A549 (cell line): ENCODE measurements around the gene ZNF740.

Experiments
- CEBPB ChIP-seq, 2 experiments: fragments of >200 bp in 1 of 2; sonication (Bioruptor Twin) in 1 of 2; formaldehyde crosslinking in 1 of 2; IDR thresholded peaks; 2 replicates each; pipeline ENCODE4 v1.6.1; 2012 to 2016
- CHD2 ChIP-seq: fragments of 150-350 bp; IDR thresholded peaks from 2 replicates; pipeline ENCODE4 v1.6.1; 2014; ENCODE audit warnings: low read length; ENCODE audit not compliant: partially characterized antibody
- JUNB ChIP-seq: fragments of >200 bp; sonication (Bioruptor Twin); formaldehyde crosslinking; IDR thresholded peaks from 2 replicates; pipeline ENCODE4 v1.6.1; 2016
- MYC ChIP-seq: IDR thresholded peaks from 2 replicates; pipeline ENCODE4 v1.6.1; 2012; ENCODE audit warnings: mild to moderate bottlenecking, inconsistent platforms, low read length, improper control_type of control experiment, borderline replicate concordance
- POLR2A ChIP-seq: IDR thresholded peaks from 2 replicates; pipeline ENCODE4 v1.6.1; 2012; ENCODE audit warnings: mild to moderate bottlenecking, low read length
- TF ChIP-seq, protein P1 (sequence below): fragments of >200 bp; sonication (Bioruptor Twin); formaldehyde crosslinking; IDR thresholded peaks from 3 replicates; pipeline ENCODE4 v1.5.1; 2016
- TF ChIP-seq, protein P2 (sequence below): IDR thresholded peaks from 2 replicates; pipeline ENCODE4 v1.6.1; 2012
- TF ChIP-seq, protein P3 (sequence below): fragments of 200-600 bp; sonication (generic); IDR thresholded peaks from 2 replicates; pipeline ENCODE4 v1.6.1; 2016; ENCODE audit warnings: antibody characterized with exemption, mild to moderate bottlenecking, moderate library complexity

DNA sequence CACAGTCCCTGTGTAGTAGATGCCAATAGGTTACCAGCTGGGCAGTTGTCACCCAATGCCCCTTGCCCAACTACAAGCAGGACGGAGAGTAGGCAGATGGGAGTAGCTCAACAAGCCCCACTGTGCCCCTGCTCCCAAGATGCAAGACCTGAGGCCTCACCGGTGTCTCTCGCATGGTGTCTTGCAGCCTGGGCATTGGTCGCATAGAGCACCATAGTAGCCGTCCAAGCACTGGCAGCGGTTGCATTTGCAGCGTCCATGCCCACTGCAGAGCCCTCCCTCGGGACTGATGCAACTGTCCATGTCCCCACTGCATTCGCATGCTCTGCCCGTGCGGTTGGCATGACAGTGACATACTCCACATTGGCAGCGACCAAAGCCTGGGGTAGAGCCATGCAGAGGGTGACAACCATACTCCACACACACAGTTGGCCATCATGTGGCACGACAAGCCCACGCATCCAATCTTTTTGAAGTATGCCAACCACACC, 12.1 kb downstream of the ZNF740 start:
- TF ChIP-seq, protein P1, sequence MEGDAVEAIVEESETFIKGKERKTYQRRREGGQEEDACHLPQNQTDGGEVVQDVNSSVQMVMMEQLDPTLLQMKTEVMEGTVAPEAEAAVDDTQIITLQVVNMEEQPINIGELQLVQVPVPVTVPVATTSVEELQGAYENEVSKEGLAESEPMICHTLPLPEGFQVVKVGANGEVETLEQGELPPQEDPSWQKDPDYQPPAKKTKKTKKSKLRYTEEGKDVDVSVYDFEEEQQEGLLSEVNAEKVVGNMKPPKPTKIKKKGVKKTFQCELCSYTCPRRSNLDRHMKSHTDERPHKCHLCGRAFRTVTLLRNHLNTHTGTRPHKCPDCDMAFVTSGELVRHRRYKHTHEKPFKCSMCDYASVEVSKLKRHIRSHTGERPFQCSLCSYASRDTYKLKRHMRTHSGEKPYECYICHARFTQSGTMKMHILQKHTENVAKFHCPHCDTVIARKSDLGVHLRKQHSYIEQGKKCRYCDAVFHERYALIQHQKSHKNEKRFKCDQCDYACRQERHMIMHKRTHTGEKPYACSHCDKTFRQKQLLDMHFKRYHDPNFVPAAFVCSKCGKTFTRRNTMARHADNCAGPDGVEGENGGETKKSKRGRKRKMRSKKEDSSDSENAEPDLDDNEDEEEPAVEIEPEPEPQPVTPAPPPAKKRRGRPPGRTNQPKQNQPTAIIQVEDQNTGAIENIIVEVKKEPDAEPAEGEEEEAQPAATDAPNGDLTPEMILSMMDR, result no peak
- TF ChIP-seq JUNB, result no peak
- TF ChIP-seq, protein P2, sequence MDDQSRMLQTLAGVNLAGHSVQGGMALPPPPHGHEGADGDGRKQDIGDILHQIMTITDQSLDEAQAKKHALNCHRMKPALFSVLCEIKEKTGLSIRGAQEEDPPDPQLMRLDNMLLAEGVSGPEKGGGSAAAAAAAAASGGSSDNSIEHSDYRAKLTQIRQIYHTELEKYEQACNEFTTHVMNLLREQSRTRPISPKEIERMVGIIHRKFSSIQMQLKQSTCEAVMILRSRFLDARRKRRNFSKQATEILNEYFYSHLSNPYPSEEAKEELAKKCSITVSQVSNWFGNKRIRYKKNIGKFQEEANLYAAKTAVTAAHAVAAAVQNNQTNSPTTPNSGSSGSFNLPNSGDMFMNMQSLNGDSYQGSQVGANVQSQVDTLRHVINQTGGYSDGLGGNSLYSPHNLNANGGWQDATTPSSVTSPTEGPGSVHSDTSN, result no peak
- TF ChIP-seq CHD2, result no peak
- TF ChIP-seq CEBPB (IDR thresholded peaks at IDR 0.05), result no peak
- no peak for TF ChIP-seq POLR2A
- TF ChIP-seq, protein P3, sequence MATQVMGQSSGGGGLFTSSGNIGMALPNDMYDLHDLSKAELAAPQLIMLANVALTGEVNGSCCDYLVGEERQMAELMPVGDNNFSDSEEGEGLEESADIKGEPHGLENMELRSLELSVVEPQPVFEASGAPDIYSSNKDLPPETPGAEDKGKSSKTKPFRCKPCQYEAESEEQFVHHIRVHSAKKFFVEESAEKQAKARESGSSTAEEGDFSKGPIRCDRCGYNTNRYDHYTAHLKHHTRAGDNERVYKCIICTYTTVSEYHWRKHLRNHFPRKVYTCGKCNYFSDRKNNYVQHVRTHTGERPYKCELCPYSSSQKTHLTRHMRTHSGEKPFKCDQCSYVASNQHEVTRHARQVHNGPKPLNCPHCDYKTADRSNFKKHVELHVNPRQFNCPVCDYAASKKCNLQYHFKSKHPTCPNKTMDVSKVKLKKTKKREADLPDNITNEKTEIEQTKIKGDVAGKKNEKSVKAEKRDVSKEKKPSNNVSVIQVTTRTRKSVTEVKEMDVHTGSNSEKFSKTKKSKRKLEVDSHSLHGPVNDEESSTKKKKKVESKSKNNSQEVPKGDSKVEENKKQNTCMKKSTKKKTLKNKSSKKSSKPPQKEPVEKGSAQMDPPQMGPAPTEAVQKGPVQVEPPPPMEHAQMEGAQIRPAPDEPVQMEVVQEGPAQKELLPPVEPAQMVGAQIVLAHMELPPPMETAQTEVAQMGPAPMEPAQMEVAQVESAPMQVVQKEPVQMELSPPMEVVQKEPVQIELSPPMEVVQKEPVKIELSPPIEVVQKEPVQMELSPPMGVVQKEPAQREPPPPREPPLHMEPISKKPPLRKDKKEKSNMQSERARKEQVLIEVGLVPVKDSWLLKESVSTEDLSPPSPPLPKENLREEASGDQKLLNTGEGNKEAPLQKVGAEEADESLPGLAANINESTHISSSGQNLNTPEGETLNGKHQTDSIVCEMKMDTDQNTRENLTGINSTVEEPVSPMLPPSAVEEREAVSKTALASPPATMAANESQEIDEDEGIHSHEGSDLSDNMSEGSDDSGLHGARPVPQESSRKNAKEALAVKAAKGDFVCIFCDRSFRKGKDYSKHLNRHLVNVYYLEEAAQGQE, result no peak
- no peak for TF ChIP-seq MYC
